NCI-H524 (cell line): ENCODE measurements around the gene TMEM54.

ENCODE experiments used
- DNase-seq, 2 experiments: peaks; one replicate each; lab custom pipeline; 2025; lab: John Stamatoyannopoulos, UW

The TMEM54 gene

DNA sequence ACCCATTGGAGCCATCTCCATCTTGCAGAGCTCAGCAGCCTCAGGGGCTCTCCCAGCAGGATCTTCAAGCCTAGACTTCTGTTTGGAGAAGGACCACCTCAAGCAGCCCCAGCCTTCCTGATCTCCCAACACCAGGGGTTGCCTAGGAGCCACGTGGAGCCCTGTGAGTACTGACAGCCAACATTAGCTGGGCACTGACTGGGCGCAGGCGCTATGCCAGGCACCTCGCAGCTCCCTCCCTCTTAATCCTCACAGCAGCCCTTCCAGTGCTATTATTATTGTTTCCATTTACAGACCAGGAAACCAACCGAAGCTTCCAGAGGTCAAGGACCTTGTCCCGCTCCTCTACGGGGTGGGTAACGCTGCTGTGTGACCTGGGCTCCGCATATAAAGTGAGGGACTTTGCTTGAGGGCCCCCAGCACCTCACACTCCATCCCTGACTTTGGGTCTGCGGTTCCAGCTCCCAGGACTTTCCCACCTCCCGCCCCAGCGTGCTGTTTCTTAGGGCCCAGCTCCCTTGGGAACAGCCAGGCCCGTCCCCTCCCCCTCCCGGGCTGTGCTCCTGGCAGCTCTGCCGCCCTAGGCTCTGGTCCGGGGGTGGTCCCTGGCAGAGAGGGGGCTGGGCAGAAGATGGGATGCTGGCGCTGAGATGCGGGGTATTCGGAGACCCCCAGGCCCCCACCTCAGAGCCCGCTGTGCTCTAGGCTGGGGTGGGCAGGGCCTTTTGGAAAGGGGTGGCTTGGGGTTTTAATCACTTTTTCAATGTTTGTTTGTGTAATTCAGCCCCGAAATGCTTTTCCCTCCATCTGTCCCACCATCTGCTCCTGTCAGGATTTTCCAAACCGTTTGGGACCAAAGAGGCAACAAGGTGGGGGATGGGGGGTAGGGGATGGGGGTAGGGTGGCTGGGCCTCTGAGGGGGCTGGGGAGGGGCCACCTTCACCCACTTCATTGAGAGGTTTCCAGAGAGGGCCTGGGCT lies 19.0 kb downstream of the TMEM54 start:
- DNase-seq = peak; percentile 96 to 98

DNA sequence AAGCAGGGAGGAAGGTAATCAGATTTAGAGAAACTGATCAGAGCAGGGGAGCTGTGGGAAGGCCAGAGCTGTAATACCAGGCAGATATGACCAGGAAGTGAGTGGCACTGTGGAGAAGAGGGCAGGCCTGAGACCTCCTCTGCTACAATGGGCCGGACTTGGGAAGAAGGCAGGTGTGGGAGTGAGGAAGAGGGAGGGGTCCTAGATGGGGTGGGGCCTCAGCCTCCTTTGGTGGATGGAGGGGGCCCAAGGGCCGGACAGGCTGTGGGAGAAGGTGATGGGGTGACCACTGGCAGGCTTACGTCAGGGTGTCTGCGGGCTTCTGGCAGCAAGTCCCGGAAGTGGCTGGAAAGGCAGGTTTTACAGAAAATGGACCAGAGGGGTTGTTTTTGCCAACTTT lies 19.9 kb downstream of the TMEM54 start:
- DNase-seq = peak in 1 of 2 experiments; percentile 26

DNA sequence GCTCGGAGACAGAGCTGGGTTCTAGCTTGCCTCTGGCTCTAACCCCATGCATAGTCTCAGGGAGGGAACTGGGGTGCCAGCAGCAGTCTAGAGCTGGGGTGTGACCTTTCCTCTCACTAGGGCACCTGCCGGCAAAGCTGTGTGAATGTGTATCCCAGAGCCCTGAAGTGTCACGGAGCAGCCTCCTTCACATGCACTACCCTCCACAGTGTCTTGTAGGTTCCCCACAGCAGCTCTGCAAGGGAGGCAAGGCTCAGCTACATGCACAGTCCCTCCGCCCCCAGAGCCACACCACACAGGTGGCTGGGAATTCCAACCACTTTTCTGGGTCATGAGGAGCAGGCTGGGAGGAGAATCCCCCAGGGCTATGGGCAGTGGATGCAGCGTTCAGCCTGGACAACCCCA lies 22.6 kb downstream of the TMEM54 start:
- DNase-seq = peak in 1 of 2 experiments; percentile 27

DNA sequence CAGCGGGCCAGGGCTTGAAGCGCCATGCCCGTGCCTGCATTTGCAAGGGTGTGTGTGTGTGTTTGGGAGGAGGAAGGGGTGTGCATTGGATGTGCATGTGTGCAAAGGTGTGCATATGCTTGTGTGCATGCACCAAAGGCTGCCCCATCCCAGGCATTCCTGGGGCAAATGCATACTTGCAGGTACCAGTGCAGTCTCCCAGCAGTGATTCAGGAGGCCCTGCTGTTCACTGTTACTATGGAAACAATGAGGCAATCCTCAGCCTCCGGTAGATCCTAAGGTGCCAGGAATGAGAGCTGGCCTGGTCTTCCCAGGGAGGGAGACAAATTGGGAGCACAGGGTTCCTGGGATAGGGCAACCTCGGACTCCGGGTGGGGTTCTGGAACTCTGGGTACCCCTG lies 23.0 kb downstream of the TMEM54 start:
- DNase-seq = peak; percentile 3 to 68

DNA sequence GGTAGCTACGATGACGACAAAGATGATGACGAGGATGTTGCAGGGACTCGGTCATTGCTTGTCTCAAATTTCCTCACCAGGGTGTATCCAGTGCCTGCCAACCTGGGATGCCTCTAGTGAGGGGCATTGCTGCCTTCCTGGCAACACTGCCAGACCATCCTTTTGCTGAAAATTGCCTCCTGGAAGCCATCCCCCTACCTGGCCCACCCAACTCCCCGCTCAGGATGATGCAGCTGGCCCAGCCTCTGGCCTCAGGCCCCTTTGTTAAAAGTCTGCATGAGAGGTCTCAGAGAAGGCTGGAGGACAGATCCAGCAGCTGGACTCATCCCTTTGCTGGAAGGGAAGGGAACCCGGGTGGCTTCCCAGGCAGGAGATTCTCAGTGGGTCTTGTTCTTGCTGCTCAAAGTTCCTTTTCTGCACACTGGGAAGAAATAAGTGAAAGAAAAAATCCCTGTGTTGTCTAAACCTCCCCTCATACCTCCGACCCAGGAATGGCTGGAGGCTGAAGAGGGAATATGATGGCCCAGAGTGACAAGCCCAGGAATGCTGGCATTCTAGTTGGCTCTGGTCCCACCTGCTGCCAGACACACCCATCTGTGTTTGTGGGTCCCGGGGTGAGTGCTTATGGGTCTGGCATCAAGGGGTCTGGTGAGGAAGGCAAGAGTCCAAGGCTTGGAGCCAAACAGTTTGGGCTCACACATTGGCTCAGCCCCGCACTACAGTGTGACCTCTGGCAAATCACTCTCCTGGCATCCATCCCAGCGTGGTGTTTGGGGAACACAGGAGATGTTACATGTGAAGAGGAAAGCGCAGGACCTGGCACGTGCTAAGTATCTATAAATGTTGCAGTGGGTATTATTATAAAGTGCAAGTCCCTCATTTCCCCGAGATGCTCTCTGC lies 23.7 kb downstream of the TMEM54 start:
- DNase-seq = no peak

DNA sequence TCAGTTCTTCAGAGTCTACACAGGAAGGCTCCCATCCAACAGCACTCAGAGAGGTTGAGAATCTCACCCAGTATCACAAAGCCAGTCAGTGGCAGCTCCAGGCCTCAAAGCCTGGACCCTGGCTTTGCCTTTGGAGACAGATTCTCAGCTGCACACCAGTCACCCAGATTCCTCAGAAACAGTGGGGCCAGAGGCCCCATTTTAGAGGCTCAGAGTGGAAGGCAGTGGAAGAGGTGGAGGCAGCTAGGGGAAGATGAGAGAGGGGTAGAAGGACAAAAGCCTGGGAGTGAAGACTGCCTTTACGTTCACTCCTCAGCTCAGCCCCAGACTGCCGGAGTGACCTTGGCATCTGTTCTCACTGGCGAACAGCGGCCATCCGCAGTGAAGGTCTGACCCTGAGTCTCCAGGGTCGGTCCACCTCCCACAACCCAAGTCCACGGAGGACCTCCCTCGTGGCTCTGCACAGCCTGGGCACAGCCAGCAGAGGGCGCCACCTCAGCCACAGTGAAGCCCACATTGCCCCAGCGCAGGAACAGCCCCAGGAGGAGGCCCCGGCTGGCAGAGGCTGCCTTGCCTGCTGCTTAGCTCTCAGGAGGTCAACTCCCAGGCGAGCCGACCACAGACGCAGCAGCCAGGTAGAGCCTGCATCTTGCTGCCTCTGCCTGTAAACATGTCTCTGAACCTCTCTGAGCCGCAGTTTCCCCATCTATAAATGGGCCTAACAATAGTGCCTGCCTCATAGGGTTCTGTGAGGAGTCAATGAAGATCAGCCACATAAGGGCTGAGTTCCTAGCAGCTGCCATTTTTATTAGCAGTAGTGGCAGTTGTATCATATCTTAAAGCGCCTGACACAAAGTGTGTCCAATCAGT lies 24.6 kb downstream of the TMEM54 start:
- DNase-seq = peak; percentile 42 to 68

DNA sequence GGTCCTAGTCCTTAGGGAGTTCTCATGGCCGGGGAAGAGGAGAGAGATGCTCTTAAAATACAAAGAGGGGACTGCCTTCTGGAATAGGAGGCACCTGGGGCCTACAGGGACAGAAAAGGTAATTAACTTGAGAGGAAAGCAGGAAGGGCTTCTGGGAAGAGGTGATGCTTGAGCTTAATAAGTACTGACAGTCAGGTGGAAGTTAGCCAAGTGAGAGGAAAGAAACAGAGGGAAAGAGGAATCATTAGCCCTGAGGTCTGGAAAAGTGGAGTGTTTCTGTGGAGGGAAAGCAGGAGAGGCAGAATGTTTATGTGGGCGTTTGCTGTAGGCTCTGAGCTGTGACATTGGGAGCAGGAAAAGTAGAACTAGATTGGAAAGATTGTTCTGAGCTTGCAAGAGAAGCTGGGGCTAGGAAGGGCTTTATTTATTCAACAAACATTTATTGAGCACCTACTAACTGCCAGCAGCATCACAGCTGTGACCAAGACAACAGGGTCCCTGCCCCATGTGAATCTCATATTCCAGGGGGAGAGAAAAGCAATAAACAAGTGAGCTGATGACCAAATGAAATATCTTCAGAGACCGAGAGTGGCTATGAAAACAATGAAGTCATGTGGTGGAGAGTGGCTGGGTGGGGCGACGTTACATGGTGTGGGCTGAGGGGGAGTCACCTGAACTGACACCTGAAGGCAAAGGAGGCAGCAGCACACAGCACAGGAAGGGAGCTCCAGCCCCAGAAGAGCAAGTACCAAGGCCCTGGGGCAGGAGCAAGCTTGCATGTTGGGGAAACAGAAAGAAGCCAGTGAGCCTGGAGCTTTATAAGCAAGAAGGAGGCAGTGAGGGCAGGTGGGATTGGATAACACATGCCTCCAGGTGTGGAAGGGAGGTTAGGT lies 26.1 kb downstream of the TMEM54 start:
- DNase-seq = no peak

DNA sequence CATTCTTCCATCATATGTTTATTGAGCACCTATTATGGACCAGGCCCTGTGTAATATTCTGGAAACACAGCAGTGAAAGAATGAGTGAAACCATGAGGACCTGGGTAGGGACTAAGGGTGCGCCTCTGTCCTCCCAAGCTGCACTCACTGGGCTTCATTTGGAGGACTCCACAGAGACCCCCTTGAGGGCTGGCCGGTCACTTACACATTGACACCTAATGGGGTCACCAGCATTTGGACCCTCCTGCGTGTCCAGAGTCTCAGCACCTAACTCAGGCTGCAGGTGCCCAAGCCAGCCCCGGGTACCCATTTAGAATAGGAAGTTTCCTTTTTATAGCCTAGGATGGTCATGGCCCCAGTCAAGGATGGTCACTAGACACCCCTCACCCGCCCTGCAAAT lies 27.7 kb downstream of the TMEM54 start:
- DNase-seq = no peak

DNA sequence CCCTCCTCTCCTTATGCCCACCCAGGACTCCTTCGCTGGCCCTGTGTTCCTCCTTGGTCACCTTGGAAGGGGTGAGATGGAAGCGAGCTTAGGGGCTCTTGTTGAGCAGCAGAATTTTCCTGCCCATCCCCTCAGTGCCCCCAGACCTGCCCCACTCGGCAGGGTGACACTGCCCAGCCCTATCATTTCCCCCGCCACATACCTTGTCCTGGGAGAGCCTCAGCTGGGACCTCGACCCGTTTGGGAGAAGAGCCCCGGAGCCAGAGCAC lies 29.1 kb downstream of the TMEM54 start:
- DNase-seq = no peak

DNA sequence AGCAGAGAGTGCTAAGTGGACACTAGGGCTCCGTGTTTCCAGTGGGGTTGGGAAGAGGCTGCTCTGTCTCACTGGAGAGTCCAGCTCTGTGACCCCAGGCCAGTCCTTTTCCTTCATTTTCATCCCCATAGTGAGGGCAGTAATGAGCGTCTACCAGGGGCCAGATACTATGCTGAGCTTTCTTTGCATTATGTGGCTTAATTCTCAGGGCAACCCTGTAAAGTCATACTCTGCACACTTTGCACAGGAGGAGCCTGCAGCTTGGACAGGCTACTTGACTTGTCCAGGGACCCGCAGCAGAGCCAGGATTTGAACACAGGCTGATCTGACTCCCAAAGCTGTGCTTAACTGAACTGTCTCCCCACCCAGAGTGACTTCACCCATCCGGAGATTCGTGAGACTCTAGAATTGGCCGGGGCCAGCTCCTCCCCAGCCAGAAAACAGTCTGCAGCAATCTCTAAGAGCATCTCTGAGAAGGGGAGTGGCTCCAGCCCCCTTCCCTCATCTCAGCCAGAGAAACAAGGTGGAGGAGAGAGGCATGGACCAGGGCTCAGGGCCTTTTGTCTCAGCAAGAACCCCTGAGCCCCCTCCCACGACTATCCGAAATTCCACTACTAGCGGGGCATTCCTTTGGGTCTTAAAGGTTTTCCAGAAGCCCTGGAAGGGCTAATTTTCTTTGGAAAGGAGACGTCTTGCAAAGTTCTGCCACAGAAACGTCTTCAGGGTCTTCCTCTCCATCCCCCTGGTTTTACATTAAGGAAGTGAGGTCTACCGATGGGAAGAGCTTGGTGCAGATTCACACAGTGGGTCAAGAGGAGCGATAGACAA lies 29.6 kb downstream of the TMEM54 start:
- peak; percentile 9 to 33 for DNase-seq

DNA sequence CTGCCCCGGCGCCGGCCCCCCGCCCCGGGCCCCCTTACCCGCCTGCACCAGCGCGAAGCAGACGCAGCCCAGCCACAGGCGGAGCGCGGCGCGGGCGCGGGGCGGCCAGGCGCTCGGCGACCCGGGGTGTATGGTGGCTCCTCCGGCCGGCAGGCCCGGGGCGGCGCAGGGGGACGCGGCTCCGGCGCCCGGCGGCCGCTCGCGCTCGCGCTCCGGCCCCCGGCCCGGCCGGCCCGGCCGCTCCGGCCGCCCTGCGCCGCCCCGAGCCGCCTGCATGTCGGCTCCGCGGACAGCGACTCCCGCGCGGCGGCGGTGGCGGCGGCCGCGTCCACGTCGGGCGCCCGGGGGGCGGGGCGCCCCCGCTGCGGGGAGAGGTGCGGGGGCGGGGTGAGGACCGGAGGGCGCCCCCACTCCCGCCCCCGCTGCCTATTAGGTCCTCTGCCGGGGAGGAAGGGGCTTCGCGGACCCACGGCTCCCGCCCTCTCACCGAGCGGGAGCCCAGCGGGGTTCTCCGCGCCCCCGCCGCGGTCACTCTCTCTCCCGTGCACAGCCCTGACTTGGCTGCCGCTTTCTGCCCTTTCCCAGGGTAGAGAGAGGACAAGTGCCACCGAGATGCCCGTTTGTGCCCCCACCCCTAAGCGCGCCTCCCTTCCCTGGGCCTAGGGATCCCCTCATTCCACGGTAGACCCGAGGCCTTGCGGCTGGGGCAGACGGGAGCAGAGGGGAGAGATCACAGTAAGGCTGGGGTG lies 30.4 kb downstream of the TMEM54 start, which contains the start of gene FNDC5:
Gene FNDC5 (minus strand): TSS at position 298 of the 749 bp plus-strand sequence.
- peak in 1 of 2 experiments; percentile 27 for DNase-seq

DNA sequence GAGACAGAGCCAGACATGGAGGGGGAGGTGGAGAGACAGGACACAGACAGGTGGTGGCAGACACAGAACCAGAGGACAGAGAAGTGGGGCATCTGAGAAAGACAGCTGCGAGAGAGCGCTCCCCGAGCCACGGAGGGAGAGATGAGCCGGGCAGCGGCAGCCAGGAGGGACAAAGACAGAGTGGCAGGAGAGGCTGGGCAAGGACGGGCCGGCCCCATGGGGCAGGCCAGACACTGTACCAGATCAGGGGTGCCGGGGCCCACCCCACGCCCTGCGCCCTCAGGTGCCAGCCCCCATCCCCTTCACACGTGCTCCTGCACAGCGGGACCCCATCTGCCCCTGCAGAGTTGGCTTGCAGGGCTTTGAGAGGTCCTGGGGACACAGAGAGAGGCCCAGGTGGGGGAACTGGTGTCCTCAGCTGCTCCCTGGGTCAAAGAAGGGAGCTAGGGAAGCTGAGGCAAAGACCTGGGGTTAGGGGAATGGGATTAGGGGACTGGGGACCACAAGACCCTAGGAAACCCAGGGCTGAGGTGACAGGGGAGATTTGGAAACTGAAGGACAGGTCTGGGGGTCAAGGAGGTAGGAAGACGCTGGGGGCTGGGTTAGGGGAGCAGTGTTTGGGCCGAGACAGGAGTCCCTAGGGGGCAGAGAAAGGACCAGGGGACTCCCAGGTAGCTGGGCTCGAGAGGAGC lies 31.1 kb downstream of the TMEM54 start:
- peak in 1 of 2 experiments; percentile 59 for DNase-seq

DNA sequence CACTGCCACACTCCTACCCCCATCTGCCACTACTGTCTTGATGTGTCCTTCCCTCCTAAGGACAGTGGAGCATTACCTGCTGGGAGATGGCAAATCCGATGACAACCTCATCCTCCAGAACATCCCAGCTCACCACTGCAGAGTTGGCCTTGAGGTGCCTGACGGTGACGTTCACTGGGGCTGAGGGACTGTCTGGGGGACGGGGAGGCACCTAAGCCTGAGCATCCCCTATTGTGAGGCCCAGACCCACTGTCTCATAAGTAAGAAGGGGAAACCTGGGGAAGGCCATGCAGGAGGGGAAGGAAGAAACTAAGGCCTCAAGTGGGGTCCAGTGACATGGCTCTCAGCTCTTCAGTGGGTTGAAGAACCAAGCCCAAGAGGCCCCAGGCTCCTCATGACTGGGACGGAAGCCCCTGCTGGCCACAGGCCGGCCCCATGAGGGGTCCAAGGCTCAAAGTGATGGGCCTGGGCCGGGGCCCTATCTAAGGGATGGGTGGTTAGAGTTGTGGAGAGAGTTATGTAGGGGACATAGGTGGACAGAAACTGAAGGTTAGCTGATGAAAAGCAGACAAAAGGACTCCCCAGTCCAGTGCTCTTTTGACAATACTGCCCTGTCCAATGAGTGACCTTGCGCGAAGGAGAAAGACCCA lies 32.3 kb downstream of the TMEM54 start:
- DNase-seq = no peak

DNA sequence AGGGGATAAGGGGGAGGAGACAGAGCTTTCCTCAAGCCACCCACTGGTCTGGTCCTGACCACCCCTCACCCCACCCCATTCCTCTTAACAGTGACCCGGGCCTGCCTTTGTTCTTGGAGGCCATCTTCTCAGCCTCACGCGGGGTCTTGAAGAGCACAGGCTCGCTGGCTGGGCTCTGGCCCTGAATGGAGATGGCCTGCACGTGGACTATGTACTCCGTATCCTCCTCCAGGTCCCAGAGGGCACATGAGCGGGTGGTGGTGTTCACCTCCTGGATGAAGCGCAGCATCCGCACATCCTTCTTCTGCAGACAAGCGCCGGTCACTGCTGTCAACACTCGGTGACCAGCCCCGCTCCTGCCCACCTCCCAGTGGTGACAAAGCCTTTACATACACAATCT lies 33.1 kb downstream of the TMEM54 start:
- DNase-seq = no peak

DNA sequence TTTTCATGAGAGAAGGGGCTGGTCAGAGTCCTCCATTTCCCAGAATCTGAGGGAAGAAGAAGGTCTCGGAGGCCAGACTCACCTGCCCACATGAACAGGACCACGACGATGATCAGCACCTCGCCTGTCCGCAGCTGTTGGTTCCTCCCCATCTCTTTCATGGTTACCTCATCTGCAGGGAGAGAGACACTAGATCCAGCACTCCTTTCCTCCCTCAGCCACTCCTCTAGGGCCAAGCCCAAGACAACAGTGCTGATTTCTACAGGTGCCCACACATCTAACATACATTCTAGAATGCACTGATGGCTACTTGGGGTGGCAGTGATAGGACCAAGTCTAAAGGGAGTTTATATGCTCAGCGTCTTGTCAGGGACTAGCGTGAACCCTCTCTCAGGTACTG lies 33.5 kb downstream of the TMEM54 start:
- no peak for DNase-seq

DNA sequence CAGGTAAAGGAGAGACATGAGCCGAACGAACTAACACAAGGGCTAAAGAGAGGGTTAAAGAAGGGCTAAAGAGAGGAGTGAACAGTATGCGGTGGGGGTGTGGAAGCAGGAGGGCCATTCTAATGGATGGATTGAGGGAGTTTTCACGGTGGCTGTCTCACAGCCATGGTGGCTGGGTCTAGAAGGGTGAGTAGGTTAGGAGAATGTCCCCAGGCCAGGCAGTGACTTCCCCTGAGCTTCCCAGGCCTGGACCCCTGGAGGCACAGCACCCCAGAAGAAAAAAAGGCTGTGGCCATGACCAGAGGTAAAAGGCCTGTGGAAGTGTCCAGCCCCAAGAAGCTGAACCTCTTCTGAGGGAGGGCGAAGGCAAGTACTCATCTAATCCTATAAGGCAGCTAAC lies 34.0 kb downstream of the TMEM54 start:
- no peak for DNase-seq

DNA sequence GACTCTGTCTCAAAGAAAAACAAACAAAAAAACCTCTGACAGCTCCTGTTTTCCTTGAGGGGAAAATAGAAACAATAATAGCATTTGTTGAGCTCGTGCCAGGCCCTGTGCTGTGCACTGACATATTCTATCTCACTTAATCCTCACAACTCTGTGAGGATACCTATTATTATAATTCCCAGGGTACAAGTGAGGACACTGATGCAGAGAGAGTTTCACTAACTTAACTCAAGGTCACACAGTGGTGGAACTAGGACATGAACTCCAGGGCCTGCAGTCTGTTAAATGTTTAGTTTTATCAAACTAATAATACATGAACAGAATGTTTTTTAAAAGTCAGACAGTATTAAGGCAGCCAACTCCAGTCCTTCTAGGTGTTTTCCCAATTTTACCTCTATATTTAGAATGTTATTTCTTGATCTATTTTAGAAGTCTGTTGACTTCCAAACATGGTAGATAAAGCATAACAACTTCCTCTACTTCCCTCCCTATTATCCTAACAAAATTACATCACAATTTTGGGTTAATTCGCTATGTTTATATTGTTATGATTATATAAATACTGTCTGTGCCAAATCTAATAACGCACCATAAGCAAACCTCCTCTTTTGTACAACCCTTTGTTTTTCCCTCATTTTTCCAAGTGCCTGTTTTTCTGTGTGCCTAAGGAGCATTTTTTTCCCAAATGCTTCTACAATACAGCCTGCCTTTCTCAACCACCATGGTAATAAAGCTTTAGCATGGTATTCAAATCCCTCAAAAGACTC lies 35.4 kb downstream of the TMEM54 start:
- no peak for DNase-seq
